ENCODE results near the gene RGP1.

The RGP1 gene

GRCh38 chr9:35743880-35744518, 5.1 kb upstream of the RGP1 start:
- no peak for DNase-seq (ENCODE audit: low spot score)

GRCh38 chr9:35745569-35745968, 3.5 kb upstream of the RGP1 start:
- no peak for DNase-seq (ENCODE audit: low spot score)

DNA sequence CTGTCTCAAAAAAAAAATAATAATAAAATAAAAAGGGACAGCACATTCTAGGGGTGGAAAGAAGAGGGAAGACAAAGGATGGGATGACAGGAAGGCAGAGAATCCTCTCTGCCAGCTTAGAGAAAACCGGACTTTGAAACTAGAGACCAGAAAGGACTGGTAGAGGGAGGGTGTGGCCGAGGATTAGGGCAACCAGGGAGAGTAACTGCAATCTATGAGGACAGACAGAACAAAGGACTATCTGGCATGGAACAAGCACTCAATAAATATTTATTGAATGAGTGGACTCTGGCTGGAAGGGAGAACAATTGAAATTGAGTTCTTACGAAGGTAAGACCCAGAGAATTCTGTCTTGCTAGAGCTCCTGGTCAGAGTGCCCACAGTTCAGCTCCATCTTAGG, 2.5 kb upstream of the RGP1 start:
- DNase-seq (ENCODE audit: low spot score) = no peak

DNA sequence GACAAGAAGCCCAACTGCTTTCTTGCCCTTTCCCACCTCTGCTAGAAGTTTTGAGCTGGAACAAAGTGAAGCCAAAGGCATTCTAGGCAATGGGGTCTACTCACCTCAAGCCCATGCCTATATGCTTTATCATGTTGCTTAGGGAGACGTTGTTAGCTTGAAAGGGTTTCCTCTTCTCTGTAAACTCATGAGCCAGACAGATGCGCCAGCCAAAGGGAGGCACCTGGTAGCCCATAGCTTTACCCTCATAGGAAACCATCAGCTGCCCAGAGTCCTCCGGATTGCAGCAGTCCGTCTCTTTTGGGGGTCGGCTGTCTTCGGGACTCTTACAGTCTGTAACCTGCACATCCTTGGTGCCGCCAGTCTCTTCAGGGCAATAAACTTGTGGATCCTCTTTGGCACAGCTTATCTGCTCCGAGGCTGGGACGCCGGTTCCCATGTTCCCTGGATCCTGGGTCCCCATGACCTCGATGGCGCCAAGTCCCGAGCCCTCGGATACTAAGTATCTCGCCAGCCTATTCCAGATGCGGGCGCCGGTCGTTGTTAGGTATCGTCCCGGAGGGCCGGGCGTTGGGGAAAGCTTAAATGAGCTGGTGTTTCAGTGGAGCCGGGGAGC, 737 bp upstream of the RGP1 start:
- DNase-seq (ENCODE audit: low spot score) = no peak

DNA sequence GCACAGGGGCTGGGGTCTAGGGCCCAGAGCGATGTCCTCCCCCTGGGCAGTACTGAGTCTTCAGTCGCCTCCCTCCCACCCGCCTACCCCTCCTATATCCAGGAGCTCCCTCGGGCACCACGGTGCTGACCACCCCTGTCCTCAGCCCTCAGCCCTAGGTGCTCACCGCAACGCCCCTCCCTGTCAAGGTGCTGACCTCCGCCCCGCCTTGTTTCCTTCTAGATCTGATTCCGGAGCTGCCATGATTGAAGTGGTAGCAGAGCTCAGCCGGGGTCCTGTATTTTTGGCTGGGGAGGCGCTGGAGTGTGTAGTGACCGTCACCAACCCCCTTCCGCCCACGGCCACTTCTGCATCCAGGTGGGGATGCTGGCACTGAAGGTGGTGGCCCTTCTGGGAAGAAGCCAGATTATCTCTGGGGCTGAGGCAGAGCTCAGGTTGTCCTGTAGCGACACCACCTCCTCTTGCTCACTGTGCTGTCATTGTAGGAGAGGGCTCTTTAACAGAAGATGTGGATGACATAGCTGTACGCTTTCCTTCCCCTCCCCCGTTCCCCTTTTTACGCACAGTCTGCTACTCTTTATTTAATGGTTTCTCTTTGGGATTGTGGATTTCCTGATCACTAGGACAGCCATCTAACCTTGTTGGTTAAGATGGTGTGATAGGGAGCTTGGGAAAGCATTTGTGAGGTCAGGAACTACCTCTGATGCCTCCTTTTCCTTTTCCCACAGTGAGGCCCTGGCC, 598 bp downstream of the RGP1 start:
- DNase-seq (ENCODE audit: low spot score) = peak; percentile 19

DNA sequence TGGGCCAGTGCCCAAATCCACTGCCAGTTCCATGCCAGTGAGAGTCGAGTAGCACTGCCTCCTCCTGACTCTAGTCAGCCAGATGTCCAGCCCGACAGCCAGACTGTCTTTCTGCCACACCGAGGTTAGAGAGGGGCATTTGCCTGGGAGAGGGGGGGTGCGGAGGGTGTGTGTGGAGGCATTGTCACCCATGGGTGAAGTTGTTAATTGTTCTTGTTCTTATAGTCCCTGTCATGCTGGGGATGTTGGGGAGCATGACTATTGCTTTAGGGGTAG, 1.1 kb downstream of the RGP1 start:
- DNase-seq (ENCODE audit: low spot score) = no peak

GRCh38 chr9:35753466-35753865, 4.4 kb downstream of the RGP1 start:
- no peak for DNase-seq (ENCODE audit: low spot score)

- no peak for DNase-seq (ENCODE audit: low spot score)
Measured at GRCh38 chr9:35754264-35754663, 5.2 kb downstream of the RGP1 start, which contains the start of gene MSMP. Gene MSMP (minus strand): TSS chr9:35754276. CDS start chr9:35754129, 147 bp downstream.

GRCh38 chr9:35755071-35755470, 6.0 kb downstream of the RGP1 start:
- DNase-seq (ENCODE audit: low spot score) = no peak

DNA sequence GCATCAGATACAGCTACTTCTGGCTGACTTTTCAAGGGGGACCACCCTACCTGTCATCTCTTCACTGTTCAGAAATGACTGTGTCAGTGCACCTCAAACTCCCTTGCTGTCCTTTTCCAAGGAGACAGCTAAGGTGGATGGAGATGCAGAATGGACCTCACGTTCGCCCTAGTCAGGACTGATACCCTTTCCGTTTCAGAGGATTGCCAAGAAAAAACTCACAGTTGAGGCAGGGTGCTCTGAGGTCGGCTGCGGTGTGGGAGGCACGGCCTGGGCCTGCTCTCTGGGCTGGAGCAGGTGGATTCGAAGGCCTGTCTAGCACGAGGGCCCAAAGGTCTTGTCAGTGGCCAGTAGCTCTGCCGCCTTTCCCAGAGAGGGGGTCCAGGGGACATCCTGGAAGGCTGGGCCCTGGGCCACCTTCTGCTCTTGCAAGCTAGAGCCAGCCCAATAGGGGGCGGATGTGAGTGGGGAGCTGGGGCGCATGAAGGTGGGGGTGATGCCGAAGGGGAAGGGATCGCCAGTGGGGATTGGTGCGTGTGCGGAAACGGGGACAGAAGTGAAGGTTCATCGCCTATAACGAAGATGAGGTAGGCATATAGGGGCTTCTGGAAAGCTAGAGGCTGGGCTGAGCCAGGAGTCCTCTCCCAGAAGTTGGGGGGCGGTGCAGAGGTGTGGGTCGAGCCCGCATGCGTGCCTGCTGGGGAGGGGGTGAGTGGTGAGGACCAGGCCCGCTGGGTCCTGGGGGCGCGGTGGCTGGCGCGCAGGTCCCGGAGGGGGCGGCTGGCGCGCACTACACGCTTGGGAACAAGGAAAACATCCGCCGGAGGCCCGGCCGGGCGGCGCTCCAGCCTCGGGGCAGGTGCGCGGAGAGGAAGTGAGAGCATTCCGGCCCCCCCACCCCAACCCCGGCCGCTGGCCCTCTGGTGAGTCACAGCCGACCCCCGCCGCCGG, 7.5 kb downstream of the RGP1 start:
- peak; percentile 59 for DNase-seq (ENCODE audit: low spot score)

DNA sequence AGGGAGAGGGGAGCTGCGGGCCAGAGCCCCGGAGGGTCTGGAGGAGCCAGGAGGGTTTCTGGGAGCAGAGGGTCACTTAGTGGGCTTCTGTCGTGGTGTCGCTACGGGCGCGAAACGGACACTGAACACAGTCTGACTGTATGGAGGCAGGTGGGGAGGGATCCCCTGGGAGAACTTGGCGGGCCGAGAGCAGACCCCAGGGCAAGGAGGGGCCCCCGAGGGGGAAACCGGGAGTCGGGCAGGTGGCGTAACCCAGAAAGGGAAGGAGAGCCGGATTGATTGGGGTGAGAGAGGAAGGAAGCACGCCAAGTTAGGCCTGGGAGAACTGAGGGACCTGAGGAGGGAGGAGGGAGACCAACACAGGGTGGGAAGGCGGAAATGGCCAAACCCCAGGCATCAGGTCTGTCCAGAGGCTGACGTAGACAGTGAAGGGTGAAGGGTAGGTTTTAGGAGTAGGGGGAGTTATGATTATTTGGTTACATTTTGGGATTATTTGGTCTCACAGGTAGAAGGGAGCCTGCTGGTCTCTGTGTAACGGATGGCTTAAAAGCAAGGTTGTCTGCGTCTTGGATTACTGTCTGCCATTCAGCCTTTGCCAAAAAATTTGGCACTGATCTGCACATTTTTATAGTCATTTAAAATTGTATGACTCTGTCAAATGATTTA, 8.3 kb downstream of the RGP1 start:
- DNase-seq (ENCODE audit: low spot score) = no peak

DNA sequence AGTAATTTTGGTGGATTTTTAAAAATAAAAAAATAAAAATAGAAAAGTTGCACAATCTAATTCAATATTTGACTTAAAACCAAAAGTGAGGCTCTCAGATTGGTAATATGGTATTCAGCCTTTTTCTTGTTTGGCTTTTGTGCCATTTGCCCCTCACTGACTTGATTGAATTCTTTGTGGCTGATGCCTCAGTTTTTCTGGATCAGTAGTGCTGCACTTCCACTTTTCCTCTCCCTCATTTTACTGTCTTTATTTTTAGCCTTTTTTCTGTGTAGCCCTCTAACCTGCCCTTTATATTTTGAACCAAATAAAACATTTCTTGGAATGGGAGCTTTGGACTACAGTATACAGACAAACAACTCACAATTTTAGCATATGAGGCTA, 8.8 kb downstream of the RGP1 start:
- DNase-seq (ENCODE audit: low spot score) = no peak

DNA sequence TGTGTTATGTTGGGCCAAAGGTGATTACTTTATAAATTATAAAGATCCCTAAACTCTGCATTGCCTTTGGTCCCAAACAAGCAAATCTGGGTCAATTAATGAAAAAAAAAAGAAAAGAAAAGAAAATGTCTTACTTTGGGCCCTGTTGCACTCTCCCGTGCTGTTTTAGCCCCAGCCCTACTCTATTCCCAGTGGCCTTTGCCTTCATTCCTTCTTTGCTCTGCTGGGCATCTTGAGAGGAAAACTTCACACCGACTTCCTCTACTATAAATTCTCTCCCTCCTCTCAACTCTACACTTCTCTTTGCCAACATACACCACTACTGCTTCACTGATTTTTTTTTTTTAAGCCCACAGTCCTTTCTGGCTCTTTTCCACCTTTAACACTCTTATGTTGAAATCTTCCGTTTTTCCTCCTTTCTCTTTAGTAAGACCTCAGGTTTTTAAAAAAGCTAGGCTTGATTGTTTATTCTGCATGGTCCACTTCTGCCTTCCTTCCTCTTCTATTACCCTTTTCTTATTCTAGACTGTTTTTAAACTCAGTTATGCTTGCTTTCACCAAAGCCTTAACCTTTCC, 9.5 kb downstream of the RGP1 start:
- DNase-seq (ENCODE audit: low spot score) = no peak

- no peak for DNase-seq (ENCODE audit: low spot score)
Measured at GRCh38 chr9:35759795-35760194, 10.7 kb downstream of the RGP1 start.

DNA sequence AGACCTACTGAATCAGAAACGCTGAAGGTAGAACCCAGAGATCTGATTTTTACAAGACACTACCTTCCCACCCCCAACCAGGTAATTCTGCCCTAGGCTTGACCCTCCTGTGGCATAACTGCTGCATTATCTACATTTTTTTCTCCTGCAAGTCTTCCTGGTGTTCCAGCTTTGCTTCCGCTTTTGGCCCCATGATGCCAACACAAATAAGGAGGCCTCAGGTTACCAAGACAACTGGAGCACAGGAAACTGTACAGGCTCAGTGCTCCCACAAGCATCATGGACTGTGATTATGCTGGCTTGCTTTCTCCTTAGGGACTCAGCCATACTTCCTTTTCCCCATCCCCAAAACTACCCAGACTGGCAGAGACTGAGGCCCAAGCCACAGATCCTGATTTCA, 11.6 kb downstream of the RGP1 start:
- no peak for DNase-seq (ENCODE audit: low spot score)

- DNase-seq (ENCODE audit: low spot score) = no peak
Measured at GRCh38 chr9:35763181-35763580, 14.1 kb downstream of the RGP1 start.

- DNase-seq (ENCODE audit: low spot score) = no peak
Measured at GRCh38 chr9:35763803-35764202, 14.7 kb downstream of the RGP1 start.

DNA sequence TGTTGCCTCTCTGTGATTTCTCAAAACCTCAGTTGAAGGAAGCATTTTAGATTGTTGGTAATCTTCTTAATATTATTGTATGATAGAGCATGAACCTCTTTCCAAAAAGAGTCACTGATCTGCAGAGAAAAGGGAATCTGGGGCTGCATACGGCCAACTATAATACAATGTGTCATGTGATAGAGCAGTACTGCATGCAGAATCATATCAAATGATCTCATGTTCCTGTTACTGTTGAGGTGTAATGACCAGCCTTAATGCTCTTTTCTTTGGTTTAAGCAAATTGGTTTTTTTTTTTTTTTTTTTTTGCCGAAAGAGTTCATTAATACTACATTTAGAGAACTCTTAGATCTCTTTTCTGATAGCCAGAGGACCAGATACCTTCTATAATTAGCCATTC, 17.9 kb downstream of the RGP1 start:
- no peak for DNase-seq (ENCODE audit: low spot score)

- no peak for DNase-seq (ENCODE audit: low spot score)
Measured at GRCh38 chr9:35767458-35767857, 18.4 kb downstream of the RGP1 start.

- no peak for DNase-seq (ENCODE audit: low spot score)
Measured at GRCh38 chr9:35769763-35770162, 20.7 kb downstream of the RGP1 start.

- DNase-seq (ENCODE audit: low spot score) = no peak
Measured at GRCh38 chr9:35771075-35771433, 22.0 kb downstream of the RGP1 start.

- DNase-seq (ENCODE audit: low spot score) = no peak
Measured at GRCh38 chr9:35771534-35771933, 22.4 kb downstream of the RGP1 start.
